GM19193 (cell line): ENCODE measurements around the gene ACP4.

ENCODE experiments used
- POLR2A ChIP-seq: IDR thresholded peaks from 4 replicates; pipeline ENCODE4 v1.6.1; 2011; ENCODE audit not compliant: insufficient read depth, insufficient read length; ENCODE audit errors: extremely low read depth

Gene ACP4

GRCh38 chr19:50796128-50796633, 6.0 kb downstream of the ACP4 start:
- no peak for TF ChIP-seq POLR2A

GRCh38 chr19:50796634-50797428, 6.6 kb downstream of the ACP4 start:
- TF ChIP-seq POLR2A: no peak

GRCh38 chr19:50797429-50797780, 7.2 kb downstream of the ACP4 start:
- no peak for TF ChIP-seq POLR2A

GRCh38 chr19:50797781-50798658, 7.8 kb downstream of the ACP4 start:
- TF ChIP-seq POLR2A: peak; percentile 25

- no peak for TF ChIP-seq POLR2A
These were observed 8.7 kb downstream of the ACP4 start for GRCh38 chr19:50798659-50799546.

- TF ChIP-seq POLR2A: no peak
These were observed 9.3 kb downstream of the ACP4 start for GRCh38 chr19:50799547-50799851.

- no peak for TF ChIP-seq POLR2A
These were observed 10.9 kb downstream of the ACP4 start for GRCh38 chr19:50801107-50801506.

GRCh38 chr19:50803633-50804419, 13.6 kb downstream of the ACP4 start:
- peak; percentile 16 for TF ChIP-seq POLR2A

- TF ChIP-seq POLR2A: peak; percentile 99
These were observed 14.4 kb downstream of the ACP4 start for GRCh38 chr19:50804420-50805272.

GRCh38 chr19:50808856-50809255, 18.6 kb downstream of the ACP4 start:
- no peak for TF ChIP-seq POLR2A

GRCh38 chr19:50812474-50812873, 22.3 kb downstream of the ACP4 start:
- no peak for TF ChIP-seq POLR2A

GRCh38 chr19:50814883-50815282, 24.7 kb downstream of the ACP4 start:
- no peak for TF ChIP-seq POLR2A

- no peak for TF ChIP-seq POLR2A
These were observed 25.2 kb downstream of the ACP4 start for GRCh38 chr19:50815439-50815838.
